NOMO-1 (cell line): ENCODE data around the gene UBASH3A.

ENCODE experiments used
- DNase-seq, 2 experiments: peaks; one replicate each; lab custom pipeline; 2025; ENCODE audit not compliant: unreplicated experiment in 2 of 2; lab: John Stamatoyannopoulos, UW

Gene UBASH3A, protein sequence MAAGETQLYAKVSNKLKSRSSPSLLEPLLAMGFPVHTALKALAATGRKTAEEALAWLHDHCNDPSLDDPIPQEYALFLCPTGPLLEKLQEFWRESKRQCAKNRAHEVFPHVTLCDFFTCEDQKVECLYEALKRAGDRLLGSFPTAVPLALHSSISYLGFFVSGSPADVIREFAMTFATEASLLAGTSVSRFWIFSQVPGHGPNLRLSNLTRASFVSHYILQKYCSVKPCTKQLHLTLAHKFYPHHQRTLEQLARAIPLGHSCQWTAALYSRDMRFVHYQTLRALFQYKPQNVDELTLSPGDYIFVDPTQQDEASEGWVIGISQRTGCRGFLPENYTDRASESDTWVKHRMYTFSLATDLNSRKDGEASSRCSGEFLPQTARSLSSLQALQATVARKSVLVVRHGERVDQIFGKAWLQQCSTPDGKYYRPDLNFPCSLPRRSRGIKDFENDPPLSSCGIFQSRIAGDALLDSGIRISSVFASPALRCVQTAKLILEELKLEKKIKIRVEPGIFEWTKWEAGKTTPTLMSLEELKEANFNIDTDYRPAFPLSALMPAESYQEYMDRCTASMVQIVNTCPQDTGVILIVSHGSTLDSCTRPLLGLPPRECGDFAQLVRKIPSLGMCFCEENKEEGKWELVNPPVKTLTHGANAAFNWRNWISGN

DNA sequence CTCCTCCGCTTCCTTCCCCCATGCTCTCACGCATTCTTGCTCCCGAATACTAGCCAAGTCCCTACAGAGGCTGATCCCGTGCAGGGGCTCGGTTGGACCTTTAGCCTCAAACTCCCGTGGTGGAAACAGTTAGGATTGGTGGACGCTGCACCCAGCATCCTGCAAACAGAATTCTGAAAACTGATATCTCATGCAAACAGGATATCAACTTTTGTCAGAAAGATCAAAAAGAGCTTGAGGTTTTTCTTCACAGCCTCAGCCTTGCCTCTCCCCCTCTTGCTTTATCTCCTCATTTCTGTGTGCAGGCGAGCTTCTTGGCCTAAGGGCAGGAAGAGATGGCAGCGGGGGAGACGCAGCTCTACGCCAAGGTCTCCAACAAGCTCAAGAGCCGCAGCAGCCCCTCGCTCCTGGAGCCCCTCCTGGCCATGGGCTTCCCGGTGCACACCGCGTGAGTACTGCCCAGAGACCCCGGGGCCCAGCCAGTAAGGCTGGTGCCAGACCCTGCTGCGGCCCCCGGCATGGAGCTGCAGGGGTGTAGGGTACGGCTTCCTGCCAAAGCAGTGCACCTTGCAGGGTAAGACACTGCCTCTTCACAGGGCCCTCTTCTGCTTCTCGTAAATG lies at the start of gene UBASH3A:
UBASH3A (plus strand) TSS at position 292 of the 621 bp plus-strand sequence; CDS start at position 336, 44 bp downstream.
- DNase-seq: no peak

GRCh38 chr21:42356046-42356445 lies 47.7 kb upstream of the UBASH3A start:
- no peak for DNase-seq

GRCh38 chr21:42356650-42357049 lies 47.1 kb upstream of the UBASH3A start:
- no peak for DNase-seq

GRCh38 chr21:42357307-42357706 lies 46.4 kb upstream of the UBASH3A start:
- no peak for DNase-seq

DNA sequence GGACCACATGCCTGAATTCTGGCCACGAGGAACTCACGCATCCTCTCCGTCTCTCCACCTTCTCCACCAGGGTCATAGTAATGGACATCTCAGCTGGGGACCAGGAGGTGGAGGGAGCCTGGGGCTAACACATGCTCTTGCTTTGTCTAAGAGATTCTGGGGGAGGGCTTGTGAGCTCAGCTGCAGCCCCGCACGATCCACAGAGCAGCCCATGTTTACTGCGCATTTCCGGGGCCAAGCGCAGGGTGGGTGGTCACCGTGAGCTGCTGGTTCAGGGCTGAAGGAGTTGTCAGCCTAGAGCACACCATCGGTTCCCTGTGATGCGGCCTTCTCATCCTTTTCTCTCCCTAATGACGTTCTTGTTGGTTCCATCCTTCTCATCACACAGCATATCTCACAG lies 45.4 kb upstream of the UBASH3A start:
- DNase-seq: no peak

DNA sequence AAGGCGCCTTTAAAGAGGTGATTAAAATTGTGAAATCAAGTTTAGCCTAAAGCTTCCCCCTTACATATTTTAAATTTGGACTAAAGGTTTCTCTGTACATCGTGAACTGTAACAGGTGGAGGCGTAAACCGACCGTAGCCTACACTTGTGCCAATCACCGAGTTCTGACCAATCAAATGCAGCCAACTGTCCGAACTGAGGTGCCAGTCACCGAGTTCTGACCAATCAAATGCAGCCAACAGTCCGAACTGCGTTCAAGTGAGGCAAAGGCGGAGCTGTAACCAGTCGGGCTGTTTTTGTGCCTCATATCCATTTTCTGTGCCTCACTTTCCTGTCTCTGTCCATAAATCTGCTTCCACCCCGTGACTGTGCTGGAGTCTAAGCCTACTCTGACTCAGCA lies 44.8 kb upstream of the UBASH3A start:
- DNase-seq: no peak

DNA sequence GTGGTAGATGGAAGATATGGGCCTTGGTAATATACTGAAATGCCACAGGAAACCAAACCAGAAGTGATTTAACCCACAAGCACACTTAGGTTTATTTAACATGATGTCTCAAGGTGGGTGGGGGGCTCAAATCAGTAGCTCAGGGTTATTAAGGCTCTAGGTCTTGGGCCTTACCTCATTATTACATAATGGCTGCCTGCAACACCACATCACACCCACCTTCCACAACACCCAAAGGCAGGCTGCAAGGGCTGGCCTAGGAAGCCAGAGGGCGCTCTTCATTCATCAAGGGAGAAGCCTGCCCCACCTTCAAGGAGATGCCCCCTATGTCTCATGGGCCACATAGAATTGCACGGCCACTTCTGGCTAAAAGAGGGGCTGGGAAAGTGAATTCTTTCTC lies 43.4 kb upstream of the UBASH3A start:
- DNase-seq: no peak

DNA sequence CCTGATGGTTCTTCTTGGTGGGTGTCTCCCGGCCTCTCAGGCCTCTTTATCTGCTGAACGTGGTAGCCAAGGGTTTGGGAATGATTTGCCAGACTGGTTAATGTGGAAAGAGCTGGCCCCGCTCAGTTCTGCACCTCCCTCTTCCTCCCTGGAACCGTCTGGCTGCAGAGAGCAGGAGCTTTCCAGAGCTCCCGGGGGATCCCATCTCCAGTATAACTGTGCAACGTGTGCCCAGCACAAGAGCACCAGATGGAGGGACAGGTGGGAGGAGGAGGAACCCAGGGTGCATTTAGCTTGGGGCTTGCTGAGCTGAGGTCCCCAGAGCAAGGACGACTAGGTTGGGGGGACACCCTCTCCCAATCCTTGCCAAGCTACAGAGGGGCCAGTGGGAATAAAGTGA lies 42.4 kb upstream of the UBASH3A start:
- no peak for DNase-seq

DNA sequence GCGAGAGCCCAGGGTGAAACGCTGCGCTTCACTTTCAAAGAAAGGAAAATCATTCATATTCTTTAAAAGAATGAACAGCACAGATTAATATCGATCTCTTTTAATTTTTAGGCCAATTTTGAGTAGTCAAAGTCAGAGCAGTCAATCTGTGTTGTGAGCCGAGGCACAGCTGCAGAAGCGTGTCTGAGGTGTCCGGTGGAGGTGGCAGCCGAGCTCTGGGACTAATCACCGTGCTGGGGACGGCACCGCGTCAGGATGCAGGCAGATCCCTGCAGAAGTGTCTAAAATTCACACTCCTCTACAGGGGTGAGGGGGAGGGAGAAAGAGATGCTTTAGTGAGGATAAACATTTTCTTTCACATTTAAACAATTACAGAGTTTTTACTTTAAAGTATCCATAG lies 41.5 kb upstream of the UBASH3A start:
- no peak for DNase-seq

GRCh38 chr21:42362700-42363099 lies 41.0 kb upstream of the UBASH3A start:
- DNase-seq: no peak

DNA sequence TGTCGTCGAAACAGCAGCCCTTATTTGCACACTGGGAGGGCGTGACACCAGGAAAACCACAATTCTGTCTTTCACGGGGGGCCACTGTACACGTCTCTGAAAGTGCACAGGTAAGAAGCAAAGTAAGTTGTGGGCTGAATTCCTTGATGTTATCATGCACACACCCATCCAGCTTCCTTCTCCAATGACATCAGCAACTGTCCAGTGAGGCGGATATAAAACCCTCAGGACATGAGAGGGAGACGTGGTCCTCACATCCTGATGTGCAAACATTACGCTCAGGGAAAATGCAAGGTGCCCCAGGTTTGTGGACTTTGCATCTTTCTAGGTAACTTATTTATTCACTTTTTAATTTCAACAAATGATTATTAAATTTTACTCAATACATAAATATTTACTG lies 40.4 kb upstream of the UBASH3A start:
- DNase-seq: no peak

DNA sequence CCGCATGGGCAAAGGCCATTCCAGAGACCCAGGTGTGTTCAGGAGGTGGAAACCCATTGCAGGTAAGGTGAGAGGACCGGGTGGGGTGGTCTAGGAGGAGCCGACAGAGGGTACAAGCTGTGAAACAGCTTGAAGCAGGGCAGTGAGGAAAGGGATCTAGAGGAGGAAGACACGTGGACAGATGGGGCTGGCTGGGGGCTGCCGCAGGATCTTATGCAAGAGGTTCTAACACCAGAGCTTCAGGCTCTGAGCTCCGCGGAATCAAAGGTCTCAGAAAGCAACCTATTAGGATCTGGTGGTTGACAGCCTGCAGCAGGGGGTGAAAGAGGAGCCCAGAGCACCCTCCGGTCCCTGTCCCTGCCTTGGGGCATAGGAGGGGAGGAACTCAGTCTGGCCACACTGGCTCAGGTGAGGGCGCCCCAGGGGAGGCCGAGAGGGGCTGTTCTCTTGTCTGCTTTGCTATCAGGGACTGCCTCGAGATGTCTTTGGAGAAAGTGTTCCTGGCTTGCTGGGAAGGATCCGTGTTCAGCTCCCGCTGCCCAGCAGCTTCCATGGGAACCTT lies 39.3 kb upstream of the UBASH3A start:
- peak; percentile 0 to 13 for DNase-seq

GRCh38 chr21:42365770-42366169 lies 37.9 kb upstream of the UBASH3A start:
- DNase-seq: no peak

GRCh38 chr21:42366292-42367010 lies 37.3 kb upstream of the UBASH3A start, which contains the start of gene TFF1:
TSS of gene TFF1 (minus strand) at chr21:42366535. CDS start at chr21:42366495, 40 bp downstream.
- DNase-seq: no peak

DNA sequence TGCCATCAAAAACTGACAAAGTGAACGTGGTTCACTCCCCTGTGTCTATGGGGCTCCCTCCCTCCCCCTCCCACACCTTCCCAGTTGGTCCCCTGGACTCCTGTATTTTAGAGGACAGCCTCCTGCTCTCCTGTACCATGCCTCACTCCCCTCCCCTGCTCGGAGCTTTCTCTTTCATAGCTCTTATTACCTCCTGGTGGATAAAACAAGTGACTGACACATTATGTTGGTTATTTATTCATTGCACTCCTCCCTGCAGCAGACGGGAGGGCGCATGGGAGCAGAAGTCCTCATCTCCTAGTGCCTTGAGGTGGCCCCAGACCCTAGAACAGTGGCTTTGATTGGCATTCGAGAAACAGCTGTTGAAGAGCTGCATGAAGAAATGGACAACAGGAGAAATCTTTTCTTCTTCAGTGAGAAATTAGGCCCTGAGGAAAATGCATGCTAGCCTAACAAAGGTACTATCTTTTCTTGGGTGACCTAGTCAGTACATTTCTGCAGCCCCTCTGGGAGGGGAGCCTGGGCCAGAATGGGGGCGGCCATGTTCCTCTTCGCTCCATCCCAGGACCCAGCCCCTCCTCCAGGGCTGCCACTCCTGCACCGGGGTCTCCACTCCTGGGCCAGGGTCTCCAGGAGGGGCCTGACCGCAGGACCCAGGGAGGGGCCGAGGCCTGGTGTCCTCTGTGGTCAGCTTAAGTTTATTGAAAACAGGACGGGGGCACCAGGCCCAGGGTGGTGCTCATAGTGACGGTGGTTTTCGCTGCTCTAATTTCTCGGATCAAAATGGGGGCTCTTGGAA lies 36.1 kb upstream of the UBASH3A start:
- DNase-seq: no peak

- no peak for DNase-seq
These were observed 33.9 kb upstream of the UBASH3A start for GRCh38 chr21:42369821-42370220.

DNA sequence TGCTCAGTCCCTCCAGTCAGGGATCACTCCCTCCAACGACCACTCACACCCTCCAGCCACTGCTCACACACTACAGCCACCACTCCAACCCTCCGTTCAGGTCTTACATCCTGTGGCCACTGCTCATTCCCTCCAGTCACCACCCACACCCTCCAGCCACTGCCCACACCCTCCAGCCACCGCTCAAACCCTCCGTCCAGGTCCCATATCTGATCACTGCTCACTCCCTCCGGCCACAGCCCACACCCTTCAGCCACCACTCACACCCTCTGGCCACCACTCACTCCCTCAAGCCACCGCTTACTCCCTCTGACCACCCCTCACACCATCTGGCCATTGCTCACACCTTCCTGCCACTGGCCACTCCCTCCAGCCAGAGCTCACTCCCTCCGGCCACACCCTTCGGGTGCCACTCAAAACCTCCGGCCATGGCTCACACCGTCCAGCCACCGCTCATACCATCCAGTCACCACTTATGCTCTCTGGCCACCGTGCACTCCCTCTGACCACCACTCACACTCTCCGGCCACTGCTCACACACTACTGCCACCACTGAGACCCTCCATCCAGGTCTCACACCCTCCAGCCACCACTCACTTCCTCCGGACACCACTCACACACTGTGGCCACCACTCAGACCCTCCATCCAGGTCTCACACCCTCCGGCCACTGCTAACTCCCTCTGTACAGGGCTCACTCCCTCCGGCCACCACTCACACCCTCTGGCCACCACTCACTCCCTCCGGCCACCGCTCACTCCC lies 32.6 kb upstream of the UBASH3A start:
- DNase-seq: no peak

- no peak for DNase-seq
These were observed 30.4 kb upstream of the UBASH3A start for GRCh38 chr21:42373196-42373907.
